HCT116 (cell line): ENCODE results near the gene CRYGD. TPM values are rescaled to one million over a fixed set of nuclear protein-coding genes. Genes with fewer than 3 reads are reported as not detected.

ENCODE experiments used
- ATAC-seq: fragments of 200-7000 bp; cut with Tn5 transposase; 2 replicates; pipeline ENCODE4 v1.9.1; 2020; ENCODE audit warnings: mild to moderate bottlenecking, moderate library complexity
- BruUV-seq: library from RNA; stranded (reverse); fragments of 400-500 nt; replicated peaks from 2 replicates; lab custom pipeline; 2021; lab: Mats Ljungman, UMichigan
- CTCF ChIA-PET: fragments of 300-600 bp; sonication (Branson Sonifier 250); formaldehyde crosslinking; loops from one replicate; lab custom pipeline; 2021; ENCODE audit warnings: antibody characterized with exemption; lab: Charles Lee
- POLR2A ChIA-PET: fragments of 300-600, 350-600 bp; sonication (Branson Sonifier 250); formaldehyde crosslinking; loops from one replicate; lab custom pipeline; 2021; ENCODE audit warnings: antibody characterized with exemption; lab: Charles Lee
- RAD21 ChIA-PET, 2 experiments: fragments of 300-600 bp; sonication (Branson Sonifier 250); formaldehyde crosslinking; loops; one replicate each; lab custom pipeline; 2023; ENCODE audit warnings: low total read pairs in 2 of 2; ENCODE audit not compliant: uncharacterized antibody in 2 of 2, unreplicated experiment in 2 of 2, low non-redundant PET in 1 of 2; lab: Charles Lee
- DNase-seq: peaks from one replicate; pipeline ENCODE4 v3.0.0-alpha.2; 2010; ENCODE audit warnings: low read depth, low spot score
- H2AFZ ChIP-seq: fragments of 200-600 bp; shearing (Covaris generic), sonication (generic); 2 replicates; pipeline ENCODE4 v1.6.1; 2017; ENCODE audit warnings: low read depth, mixed run types, mixed read lengths, antibody characterized with exemption, low read length; ENCODE audit not compliant: poor library complexity, severe bottlenecking
- H3K27ac ChIP-seq: 2 replicates; pipeline ENCODE4 v1.5.1; 2012; ENCODE audit warnings: low read depth, low read length
- H3K27me3 ChIP-seq: fragments of 200-600 bp; sonication (generic); 2 replicates; pipeline ENCODE4 v1.6.1; 2016; ENCODE audit warnings: mixed run types, low read length, mixed read lengths; ENCODE audit not compliant: insufficient read depth
- H3K36me3 ChIP-seq, 2 experiments: fragments of 200-500 bp in 1 of 2; fragments of 200-600 bp in 1 of 2; sonication (Bioruptor generic) in 1 of 2; sonication (generic) in 1 of 2; 2 replicates each; pipeline versions ENCODE4 v1.5.1 to v1.6.1; 2014 to 2016; ENCODE audit warnings: low read length in 2 of 2, inconsistent platforms in 1 of 2, mixed read lengths in 1 of 2, mixed run types in 1 of 2; ENCODE audit not compliant: insufficient read depth in 2 of 2, control insufficient read depth in 1 of 2
- H3K4me1 ChIP-seq, 2 experiments: fragments of 200-600 bp in 1 of 2; sonication (generic) in 1 of 2; 2 replicates each; pipeline versions ENCODE4 v1.5.1 to v1.6.1; 2012 to 2017; ENCODE audit warnings: low read length in 2 of 2, inconsistent platforms in 1 of 2, mild to moderate bottlenecking in 1 of 2, mixed read lengths in 1 of 2, mixed run types in 1 of 2, moderate library complexity in 1 of 2; ENCODE audit not compliant: insufficient read depth in 2 of 2, control insufficient read depth in 1 of 2
- H3K4me2 ChIP-seq: fragments of 200-600 bp; sonication (generic); 2 replicates; pipeline ENCODE4 v1.6.1; 2017; ENCODE audit warnings: mixed run types, low read length, mixed read lengths
- H3K4me3 ChIP-seq, 2 experiments: fragments of 200-600 bp in 1 of 2; sonication (generic) in 1 of 2; replicated peaks in 1 of 2; 2 replicates each; pipeline ENCODE4 v1.5.1; 2011 to 2016; ENCODE audit warnings: low read length in 2 of 2, control low read depth in 1 of 2, low read depth in 1 of 2, mild to moderate bottlenecking in 1 of 2, mixed read lengths in 1 of 2, mixed run types in 1 of 2
- H3K79me2 ChIP-seq: fragments of 200-600 bp; sonication (generic); 2 replicates; pipeline ENCODE4 v1.6.1; 2017; ENCODE audit warnings: mild to moderate bottlenecking, mixed run types, low read length, moderate library complexity, mixed read lengths; ENCODE audit not compliant: insufficient read depth
- H3K9ac ChIP-seq: fragments of 200-600 bp; sonication (generic); 2 replicates; pipeline ENCODE4 v1.6.1; 2016; ENCODE audit warnings: low read length, mixed read lengths
- H3K9me2 ChIP-seq: fragments of 200-600 bp; sonication (generic), shearing (Covaris generic); 2 replicates; pipeline ENCODE4 v1.6.1; 2017; ENCODE audit warnings: mixed run types, mild to moderate bottlenecking, moderate library complexity; ENCODE audit not compliant: insufficient read depth
- H3K9me3 ChIP-seq, 2 experiments: fragments of 200-500 bp in 1 of 2; fragments of 200-600 bp in 1 of 2; sonication (Bioruptor generic) in 1 of 2; sonication (generic) in 1 of 2; 2 replicates each; pipeline ENCODE4 v1.6.1; 2014 to 2017; ENCODE audit warnings: low read length in 2 of 2, mixed read lengths in 2 of 2, inconsistent platforms in 1 of 2, low read depth in 1 of 2, mild to moderate bottlenecking in 1 of 2, mixed run types in 1 of 2, moderate library complexity in 1 of 2; ENCODE audit not compliant: control insufficient read depth in 1 of 2, insufficient read depth in 1 of 2
- H4K20me1 ChIP-seq: fragments of 200-600 bp; sonication (generic), shearing (Covaris generic); 2 replicates; pipeline ENCODE4 v1.6.1; 2017; ENCODE audit warnings: mixed run types, mild to moderate bottlenecking, moderate library complexity; ENCODE audit not compliant: insufficient read depth
- CBX3 ChIP-seq: IDR thresholded peaks from 2 replicates; pipeline ENCODE4 v1.6.1; 2012; ENCODE audit warnings: low read depth
- CEBPB ChIP-seq: IDR thresholded peaks from 2 replicates; pipeline ENCODE4 v1.6.1; 2012; ENCODE audit warnings: low read depth
- CTCF ChIP-seq, 3 experiments: fragments of 200-600 bp in 1 of 3; sonication (generic) in 1 of 3; IDR thresholded peaks in 2 of 3; conservative IDR thresholded peaks in 1 of 3; 2 replicates each; pipeline ENCODE4 v1.5.1; 2012 to 2017; ENCODE audit warnings: low read depth in 2 of 3, low read length in 2 of 3, antibody characterized with exemption in 1 of 3, borderline replicate concordance in 1 of 3, control low read depth in 1 of 3, mild to moderate bottlenecking in 1 of 3, mixed read lengths in 1 of 3, mixed run types in 1 of 3, moderate library complexity in 1 of 3; ENCODE audit not compliant: insufficient read depth in 1 of 3
- EGR1 ChIP-seq: IDR thresholded peaks from 2 replicates; pipeline ENCODE4 v1.6.1; 2012; ENCODE audit warnings: low read depth
- ELF1 ChIP-seq: IDR thresholded peaks from 2 replicates; pipeline ENCODE4 v1.6.1; 2012; ENCODE audit warnings: low read depth, borderline replicate concordance
- EZH2phosphoT487 ChIP-seq: fragments of 200-600 bp; IDR thresholded peaks from 2 replicates; pipeline ENCODE4 v1.6.1; 2018; ENCODE audit warnings: antibody characterized with exemption, borderline replicate concordance
- FOSL1 ChIP-seq: IDR thresholded peaks from 2 replicates; pipeline ENCODE4 v1.6.1; 2012; ENCODE audit warnings: low read depth
- JUND ChIP-seq: IDR thresholded peaks from 2 replicates; pipeline ENCODE4 v1.6.1; 2012
- MAX ChIP-seq: IDR thresholded peaks from 2 replicates; pipeline ENCODE4 v1.6.1; 2012
- POLR2AphosphoS5 ChIP-seq: IDR thresholded peaks from 2 replicates; pipeline ENCODE4 v1.6.1; 2011; ENCODE audit warnings: mild to moderate bottlenecking, low read depth, low read length, moderate library complexity
- REST ChIP-seq: IDR thresholded peaks from 2 replicates; pipeline ENCODE4 v1.6.1; 2012; ENCODE audit warnings: low read depth
- SIN3A ChIP-seq: IDR thresholded peaks from 2 replicates; pipeline ENCODE4 v1.6.1; 2012; ENCODE audit warnings: low read depth
- SRF ChIP-seq: IDR thresholded peaks from 2 replicates; pipeline ENCODE4 v1.6.1; 2012; ENCODE audit warnings: low read depth
- TCF7L2 ChIP-seq: IDR thresholded peaks from 2 replicates; pipeline ENCODE4 v1.7.0; 2011; ENCODE audit warnings: borderline replicate concordance, inconsistent platforms; ENCODE audit not compliant: insufficient read depth, insufficient read length; ENCODE audit errors: extremely low read depth
- YY1 ChIP-seq: IDR thresholded peaks from 2 replicates; pipeline ENCODE4 v1.6.1; 2011; ENCODE audit warnings: low read length, low read depth, moderate library complexity, mild to moderate bottlenecking; ENCODE audit not compliant: insufficient replicate concordance; ENCODE audit errors: extremely low read depth
- ZBTB33 ChIP-seq: IDR thresholded peaks from 2 replicates; pipeline ENCODE4 v1.6.1; 2011; ENCODE audit warnings: mild to moderate bottlenecking, low read length, moderate library complexity; ENCODE audit not compliant: insufficient replicate concordance; ENCODE audit errors: extremely low read depth
- intact Hi-C: fragments of 100-400 bp; cut with micrococcal nuclease; formaldehyde crosslinking; loops from 2 replicates; pipeline ENCODE4 v1.10.0; 2022
- total RNA-seq: library from RNA; stranded (reverse); gene quantifications from one replicate; pipeline ENCODE4 v1.2.1, GENCODE V29; 2021; ENCODE audit not compliant: unreplicated experiment

Gene CRYGD
- total RNA-seq, 1 experiment from 2014 or later: not detected

- TF ChIP-seq EZH2phosphoT487 (no peak), CBX3 (no peak), EGR1 (no peak)
- TF ChIP-seq, all 23 proteins: peak for 0
Observed at GRCh38 chr2:208164951-208165755, 40.8 kb upstream of the CRYGD start (continued).

GRCh38 chr2:208163489-208163888 lies 39.2 kb upstream of the CRYGD start, which contains the start of gene CRYGA:
CRYGA (minus strand) TSS chr2:208163589; CDS start chr2:208163556, 33 bp downstream.
- DNase-seq (no peak), ATAC-seq (no peak)
- Histone ChIP-seq H4K20me1 (no peaks in the 10 kb centered on the region), H3K9me2 (no peaks in the 10 kb centered on the region), H3K36me3 (no peaks in the 10 kb centered on the region), H3K4me2 (no peak within 1 kb of the TSS), H2AFZ (no peak within 1 kb of the TSS), H3K9me3 (no peaks in the 10 kb centered on the region), H3K4me3 (no peak within 1 kb of the TSS), H3K79me2 (no peaks in the 10 kb centered on the region), H3K4me1 (peaks cover 4 to 10% of the 10 kb centered on the region in 2 experiments; a peak in 2 of 4 replicates), H3K27ac (no peak within 1 kb of the TSS), H3K27me3 (no peaks in the 10 kb centered on the region), H3K9ac (no peak within 1 kb of the TSS)
- ChIA-PET POLR2A (no interaction called here), CTCF (interaction anchor here (3.6 kb wide), 1 partner anchor 12 kb away, joined by 13 read pairs; no protein-coding TSS in a partner anchor), RAD21 (no interaction called here)
- BruUV-seq: no TSS peak
- intact Hi-C loops: loop anchor here (5.0 kb wide), 1 partner anchor 61 kb away; no protein-coding TSS in a partner anchor
- TF ChIP-seq YY1 (no peak), ZBTB33 (no peak), JUND (no peak), TCF7L2 (no peak), POLR2AphosphoS5 (no peak), SIN3A (no peak), CEBPB (no peak), EZH2phosphoT487 (no peak), CTCF (IDR thresholded peaks at IDR 0.05 in 2 of 3, conservative IDR thresholded peaks at IDR 0.05 in 1 of 3; ENCODE audit: borderline replicate concordance in 1 of 3, insufficient read depth in 1 of 3, low read depth in 2 of 3, low read length in 2 of 3) (no peak), MAX (no peak), ELF1 (no peak), SRF (no peak), REST (no peak), EGR1 (no peak), FOSL1 (no peak)
